Loucy (cell line): ENCODE measurements around the gene SPAG9.
"Not testable (repeated sequence)": the region's sequence is repeated elsewhere in the genome, so short reads cannot be mapped to it uniquely, and the experiment has no call there.

Source experiments
- H2AFZ ChIP-seq: fragments of 200-600 bp; sonication (generic); 2 replicates; pipeline ENCODE4 v1.6.0; 2016; ENCODE audit warnings: antibody characterized with exemption, mild to moderate bottlenecking, low read length, moderate library complexity
- H3F3A ChIP-seq: fragments of 200-600 bp; 2 replicates; pipeline ENCODE4 v1.6.0; 2016; ENCODE audit warnings: antibody characterized with exemption, low read depth, mild to moderate bottlenecking
- H3K27me3 ChIP-seq: fragments of 200-600 bp; sonication (generic); 2 replicates; pipeline ENCODE4 v1.6.1; 2014; ENCODE audit warnings: low read length, mild to moderate bottlenecking; ENCODE audit not compliant: insufficient read depth, poor library complexity, severe bottlenecking
- H3K36me3 ChIP-seq: fragments of 200-600 bp; sonication (generic); 2 replicates; pipeline ENCODE4 v1.6.1; 2016; ENCODE audit warnings: low read length; ENCODE audit not compliant: insufficient read depth
- H3K4me1 ChIP-seq: fragments of 200-600 bp; sonication (generic); 2 replicates; pipeline ENCODE4 v1.5.1; 2014; ENCODE audit warnings: low read length, mild to moderate bottlenecking; ENCODE audit not compliant: insufficient read depth, poor library complexity, severe bottlenecking
- H3K4me2 ChIP-seq: fragments of 200-600 bp; sonication (generic); 2 replicates; pipeline ENCODE4 v1.6.0; 2014; ENCODE audit warnings: antibody characterized with exemption, low read length, low read depth, mild to moderate bottlenecking; ENCODE audit not compliant: poor library complexity, severe bottlenecking
- H3K4me3 ChIP-seq: fragments of 200-600 bp; sonication (generic); 2 replicates; pipeline ENCODE4 v1.5.1; 2014; ENCODE audit warnings: low read length, mild to moderate bottlenecking, mixed read lengths; ENCODE audit not compliant: poor library complexity, severe bottlenecking
- H3K79me2 ChIP-seq: fragments of 200-600 bp; sonication (generic); 2 replicates; pipeline ENCODE4 v1.6.1; 2014; ENCODE audit warnings: low read length; ENCODE audit not compliant: insufficient read depth
- H3K9ac ChIP-seq: fragments of 200-600 bp; sonication (generic); 2 replicates; pipeline ENCODE4 v1.6.0; 2014; ENCODE audit warnings: mild to moderate bottlenecking, low read depth, low read length, moderate library complexity; ENCODE audit not compliant: poor library complexity, severe bottlenecking
- H3K9me2 ChIP-seq: fragments of 200-600 bp; sonication (generic); replicated peaks from 2 replicates; pipeline ENCODE4 v1.6.1; 2016; ENCODE audit warnings: low read depth, low read length, mixed read lengths
- H3K9me3 ChIP-seq: fragments of 200-600 bp; sonication (generic); 2 replicates; pipeline ENCODE4 v1.6.1; 2014; ENCODE audit warnings: mild to moderate bottlenecking, antibody characterized with exemption, low read length, low read depth; ENCODE audit not compliant: insufficient read depth
- H4K20me1 ChIP-seq: fragments of 200-600 bp; sonication (generic); 2 replicates; pipeline ENCODE4 v1.6.0; 2014; ENCODE audit warnings: antibody characterized with exemption, low read length, mild to moderate bottlenecking; ENCODE audit not compliant: insufficient read depth, poor library complexity, severe bottlenecking
- CTCF ChIP-seq: fragments of 200-600 bp; sonication (generic); conservative IDR thresholded peaks from 2 replicates; pipeline ENCODE4 v1.5.1; 2014; ENCODE audit warnings: mild to moderate bottlenecking, antibody characterized with exemption, low read length
- EZH2phosphoT487 ChIP-seq: fragments of 200-600 bp; IDR thresholded peaks from 2 replicates; pipeline ENCODE4 v1.6.1; 2018; ENCODE audit warnings: antibody characterized with exemption, mild to moderate bottlenecking, moderate library complexity, borderline replicate concordance

Gene SPAG9

GRCh38 chr17:51097708-51098446 lies 22.8 kb downstream of the SPAG9 start:
- Histone ChIP-seq H3K9me2 (no peaks in the 10 kb centered on the region), H3K9me3 (no peaks in the 10 kb centered on the region), H3F3A (no peaks in the 10 kb centered on the region), H2AFZ (no peak overlapping the region), H3K27me3 (no peaks in the 10 kb centered on the region), H3K4me1 (peaks cover 6% of the 10 kb centered on the region), H3K4me3 (no peak overlapping the region), H3K4me2 (no peak overlapping the region), H3K79me2 (peaks cover 84% of the 10 kb centered on the region), H3K36me3 (peaks cover 6% of the 10 kb centered on the region; the same call in 1 of the 2 replicates), H3K9ac (no peak overlapping the region), H4K20me1 (peaks cover 56% of the 10 kb centered on the region)
- TF ChIP-seq EZH2phosphoT487: no peak
- no peak for TF ChIP-seq CTCF

- no peaks in the 10 kb centered on the region for H3K27me3 ChIP-seq
- no peak overlapping the region for H3K4me3 ChIP-seq
- no peak overlapping the region for H3K9ac ChIP-seq
- TF ChIP-seq CTCF (no peak), EZH2phosphoT487 (no peak)
- H2AFZ ChIP-seq: no peak overlapping the region
- H3K79me2 ChIP-seq: peaks cover 83% of the 10 kb centered on the region
- H3F3A ChIP-seq: no peaks in the 10 kb centered on the region
- no peak overlapping the region for H3K4me2 ChIP-seq
- peaks cover 14% of the 10 kb centered on the region for H3K4me1 ChIP-seq
- H3K9me2 ChIP-seq: no peaks in the 10 kb centered on the region
- H3K36me3 ChIP-seq: no peaks in the 10 kb centered on the region
- H3K9me3 ChIP-seq: no peaks in the 10 kb centered on the region
- H4K20me1 ChIP-seq: peaks cover 59% of the 10 kb centered on the region
Observed at GRCh38 chr17:51091635-51092034, 29.0 kb downstream of the SPAG9 start.

GRCh38 chr17:51088868-51089267 lies 31.8 kb downstream of the SPAG9 start:
- not testable (repeated sequence) for H2AFZ ChIP-seq, H3F3A ChIP-seq, H3K4me2 ChIP-seq, H3K4me3 ChIP-seq, H3K9me2 ChIP-seq, H3K36me3 ChIP-seq, H3K9ac ChIP-seq, H3K27me3 ChIP-seq, H3K9me3 ChIP-seq
- Histone ChIP-seq H3K4me1 (peaks cover 22% of the 10 kb centered on the region), H4K20me1 (peaks cover 69% of the 10 kb centered on the region), H3K79me2 (peaks cover 84% of the 10 kb centered on the region)

- Histone ChIP-seq H3F3A (peaks cover 4% of the 10 kb centered on the region), H3K4me1 (peaks cover 18% of the 10 kb centered on the region), H3K4me2 (no peak overlapping the region), H3K79me2 (peaks cover 83% of the 10 kb centered on the region), H4K20me1 (peaks cover 69% of the 10 kb centered on the region), H3K9ac (no peak overlapping the region), H3K4me3 (no peak overlapping the region), H3K36me3 (no peaks in the 10 kb centered on the region), H3K9me2 (no peaks in the 10 kb centered on the region), H2AFZ (no peak overlapping the region), H3K27me3 (no peaks in the 10 kb centered on the region), H3K9me3 (no peaks in the 10 kb centered on the region)
- TF ChIP-seq EZH2phosphoT487: no peak
- no peak for TF ChIP-seq CTCF
Observed at GRCh38 chr17:51088287-51088686, 32.4 kb downstream of the SPAG9 start.
